Neuronal stem cell (in vitro differentiated cells): ENCODE results near the gene EGLN2.
"Not testable (repeated sequence)": the region's sequence is repeated elsewhere in the genome, so short reads cannot be mapped to it uniquely, and the experiment has no call there.

Experiments used
- DNase-seq: peaks from one replicate; pipeline ENCODE4 v3.0.0-alpha.2; 2013; ENCODE audit warnings: low spot score
- H2AFZ ChIP-seq: one replicate; pipeline ENCODE4 v1.6.1; 2013; ENCODE audit warnings: mild to moderate bottlenecking, low read length, inconsistent platforms
- H2AK5ac ChIP-seq: 2 replicates; pipeline ENCODE4 v1.6.1; 2013; ENCODE audit warnings: low read depth, mild to moderate bottlenecking, inconsistent platforms, low read length, moderate library complexity, mixed read lengths
- H2BK120ac ChIP-seq: 2 replicates; pipeline ENCODE4 v1.6.1; 2013; ENCODE audit warnings: low read depth, mild to moderate bottlenecking, inconsistent platforms, low read length, moderate library complexity, mixed read lengths
- H2BK12ac ChIP-seq: one replicate; pipeline ENCODE4 v1.6.1; 2013; ENCODE audit warnings: low read length, inconsistent platforms
- H2BK15ac ChIP-seq: 2 replicates; pipeline ENCODE4 v1.6.1; 2013; ENCODE audit warnings: mild to moderate bottlenecking, low read length, inconsistent platforms, mixed read lengths
- H2BK5ac ChIP-seq: one replicate; pipeline ENCODE4 v1.6.1; 2013; ENCODE audit warnings: inconsistent platforms, mild to moderate bottlenecking, low read length, moderate library complexity
- H3K14ac ChIP-seq: one replicate; pipeline ENCODE4 v1.6.1; 2013; ENCODE audit warnings: low read length, inconsistent platforms
- H3K18ac ChIP-seq: 2 replicates; pipeline ENCODE4 v1.6.1; 2013; ENCODE audit warnings: low read length, inconsistent platforms
- H3K23ac ChIP-seq: 2 replicates; pipeline ENCODE4 v1.6.1; 2013; ENCODE audit warnings: low read depth, mild to moderate bottlenecking, mixed read lengths, low read length, inconsistent platforms; ENCODE audit not compliant: poor library complexity
- H3K27ac ChIP-seq: replicated peaks from 3 replicates; pipeline ENCODE4 v1.5.1; 2013; ENCODE audit warnings: low read length, inconsistent platforms
- H3K27me3 ChIP-seq, 3 experiments: 2 replicates each; pipeline ENCODE4 v1.6.1; 2013; ENCODE audit warnings: low read length in 3 of 3, mild to moderate bottlenecking in 2 of 3, inconsistent platforms in 1 of 3, low read depth in 1 of 3, mixed read lengths in 1 of 3, moderate library complexity in 1 of 3; ENCODE audit not compliant: control insufficient read depth in 3 of 3, insufficient read depth in 3 of 3
- H3K36me3 ChIP-seq, 2 donors: replicated peaks in 1 of 2; 2 replicates each; pipeline ENCODE4 v1.6.1; 2013; ENCODE audit warnings: low read length in 2 of 2; ENCODE audit not compliant: control insufficient read depth in 2 of 2, insufficient read depth in 2 of 2
- H3K4ac ChIP-seq: 2 replicates; pipeline ENCODE4 v1.6.1; 2013; ENCODE audit warnings: inconsistent platforms, mild to moderate bottlenecking, low read length, moderate library complexity
- H3K4me1 ChIP-seq, 2 donors: 1 replicate in 1 of 2; 2 replicates in 1 of 2; pipeline ENCODE4 v1.6.1; 2013; ENCODE audit warnings: low read length in 2 of 2, low read depth in 1 of 2; ENCODE audit not compliant: control insufficient read depth in 2 of 2, insufficient read depth in 1 of 2
- H3K4me2 ChIP-seq: one replicate; pipeline ENCODE4 v1.6.1; 2013; ENCODE audit warnings: mild to moderate bottlenecking, low read length, inconsistent platforms; ENCODE audit not compliant: insufficient read depth, poor library complexity, severe bottlenecking
- H3K4me3 ChIP-seq, 2 donors: 2 replicates each; pipeline ENCODE4 v1.5.1; 2013; ENCODE audit warnings: low read length in 2 of 2, mild to moderate bottlenecking in 2 of 2, inconsistent platforms in 1 of 2, moderate library complexity in 1 of 2
- H3K79me1 ChIP-seq: one replicate; pipeline ENCODE4 v1.6.1; 2013; ENCODE audit warnings: low read depth, mild to moderate bottlenecking, inconsistent platforms, low read length, moderate library complexity
- H3K9ac ChIP-seq: one replicate; pipeline ENCODE4 v1.6.1; 2013; ENCODE audit warnings: mild to moderate bottlenecking, low read depth, low read length, inconsistent platforms; ENCODE audit not compliant: poor library complexity
- H3K9me3 ChIP-seq, 2 donors: replicated peaks in 1 of 2; 2 replicates each; pipeline versions ENCODE3 to v1.6.1; 2013; ENCODE audit warnings: low read length in 2 of 2, mild to moderate bottlenecking in 2 of 2, inconsistent platforms in 1 of 2, low read depth in 1 of 2, mixed read lengths in 1 of 2, moderate library complexity in 1 of 2; ENCODE audit not compliant: control insufficient read depth in 2 of 2, insufficient read depth in 1 of 2
- H4K8ac ChIP-seq: one replicate; pipeline ENCODE4 v1.6.1; 2013; ENCODE audit warnings: low read depth, mild to moderate bottlenecking, inconsistent platforms, low read length, moderate library complexity
- H4K91ac ChIP-seq: one replicate; pipeline ENCODE4 v1.6.1; 2013; ENCODE audit warnings: low read length, low read depth, mild to moderate bottlenecking, inconsistent platforms; ENCODE audit not compliant: poor library complexity
- WGBS, 2 donors: extraction: QIAGEN DNeasy Blood & Tissue Kit; methylation state at CpG; one replicate each; pipeline ENCODE4 v1.1.7; 2013; ENCODE audit warnings: missing lambda C conversion rate in 2 of 2, mixed read lengths in 1 of 2; ENCODE audit not compliant: insufficient read length in 2 of 2, insufficient replicate concordance in 1 of 2; ENCODE audit errors: extremely low coverage in 2 of 2; 5-methylcytosine and 5-hydroxymethylcytosine counted together

The EGLN2 gene

GRCh38 chr19:40843653-40844052, 44.7 kb downstream of the EGLN2 start:
- H2AK5ac ChIP-seq, H3K4me3 ChIP-seq, H2AFZ ChIP-seq, H2BK5ac ChIP-seq, H3K9ac ChIP-seq, H3K36me3 ChIP-seq, H3K4me1 ChIP-seq, H4K8ac ChIP-seq, H4K91ac ChIP-seq, DNase-seq, H3K18ac ChIP-seq, H2BK120ac ChIP-seq, H2BK12ac ChIP-seq, H3K9me3 ChIP-seq, H3K27ac ChIP-seq, H3K4ac ChIP-seq, H3K14ac ChIP-seq, H3K79me1 ChIP-seq, H3K4me2 ChIP-seq, H3K23ac ChIP-seq, H2BK15ac ChIP-seq: not testable (repeated sequence)
- H3K27me3 ChIP-seq, result peaks cover 0 to 21% (median 2%) of the 10 kb centered on the region in 3 experiments
- no CpG with 5 or more reads among the region's 19 CpGs for WGBS, 2 donors

GRCh38 chr19:40846722-40847121, 47.7 kb downstream of the EGLN2 start:
- not testable (repeated sequence) for H3K36me3 ChIP-seq, H2AFZ ChIP-seq, H3K4me2 ChIP-seq, H3K79me1 ChIP-seq, H2BK12ac ChIP-seq, H2BK120ac ChIP-seq, H3K4ac ChIP-seq, H3K18ac ChIP-seq, H2BK15ac ChIP-seq, H3K27ac ChIP-seq, H4K91ac ChIP-seq, H3K9me3 ChIP-seq, H3K9ac ChIP-seq, H3K23ac ChIP-seq, H3K14ac ChIP-seq, DNase-seq, H3K4me3 ChIP-seq, H3K4me1 ChIP-seq, H2BK5ac ChIP-seq, H2AK5ac ChIP-seq, H4K8ac ChIP-seq
- H3K27me3 ChIP-seq, result peaks cover 0 to 30% (median 9%) of the 10 kb centered on the region in 3 experiments
- WGBS, 2 donors, result no CpG with 5 or more reads among the region's 8 CpGs

GRCh38 chr19:40850277-40850676, 51.3 kb downstream of the EGLN2 start, which contains the start of gene CYP2A6:
TSS of gene CYP2A6 (minus strand) at chr19:40850447. CDS start at chr19:40850426, 21 bp downstream.
- not testable (repeated sequence) for H3K4me3 ChIP-seq, H2AK5ac ChIP-seq, H3K79me1 ChIP-seq, H3K27ac ChIP-seq, H3K9me3 ChIP-seq, H4K8ac ChIP-seq, H3K9ac ChIP-seq, H3K4me1 ChIP-seq, H3K18ac ChIP-seq, H2BK12ac ChIP-seq, H3K36me3 ChIP-seq, H3K23ac ChIP-seq, H4K91ac ChIP-seq, DNase-seq, H2AFZ ChIP-seq, H3K14ac ChIP-seq, H2BK15ac ChIP-seq, H3K4me2 ChIP-seq, H3K4ac ChIP-seq, H2BK5ac ChIP-seq, H2BK120ac ChIP-seq
- H3K27me3 ChIP-seq, result peaks cover 0 to 22% (median 9%) of the 10 kb centered on the region in 3 experiments
- WGBS, 2 donors, result no CpG with 5 or more reads among the region's 3 CpGs

GRCh38 chr19:40852467-40853152, 53.6 kb downstream of the EGLN2 start:
- not testable (repeated sequence) for H2BK15ac ChIP-seq, H3K14ac ChIP-seq, H3K18ac ChIP-seq, H4K91ac ChIP-seq, H2BK12ac ChIP-seq, H3K36me3 ChIP-seq, H3K4ac ChIP-seq, H4K8ac ChIP-seq, H3K23ac ChIP-seq, H2AK5ac ChIP-seq, H3K9me3 ChIP-seq, H3K4me2 ChIP-seq, H2BK120ac ChIP-seq, H2BK5ac ChIP-seq, H3K9ac ChIP-seq, DNase-seq, H3K4me1 ChIP-seq, H2AFZ ChIP-seq, H3K4me3 ChIP-seq, H3K27ac ChIP-seq, H3K79me1 ChIP-seq
- WGBS, 2 donors, result no CpG with 5 or more reads among the region's 3 CpGs
- peaks cover 0 to 16% (median 9%) of the 10 kb centered on the region in 3 experiments for H3K27me3 ChIP-seq
